ENCODE results near the gene MIXL1.

The MIXL1 gene

DNA sequence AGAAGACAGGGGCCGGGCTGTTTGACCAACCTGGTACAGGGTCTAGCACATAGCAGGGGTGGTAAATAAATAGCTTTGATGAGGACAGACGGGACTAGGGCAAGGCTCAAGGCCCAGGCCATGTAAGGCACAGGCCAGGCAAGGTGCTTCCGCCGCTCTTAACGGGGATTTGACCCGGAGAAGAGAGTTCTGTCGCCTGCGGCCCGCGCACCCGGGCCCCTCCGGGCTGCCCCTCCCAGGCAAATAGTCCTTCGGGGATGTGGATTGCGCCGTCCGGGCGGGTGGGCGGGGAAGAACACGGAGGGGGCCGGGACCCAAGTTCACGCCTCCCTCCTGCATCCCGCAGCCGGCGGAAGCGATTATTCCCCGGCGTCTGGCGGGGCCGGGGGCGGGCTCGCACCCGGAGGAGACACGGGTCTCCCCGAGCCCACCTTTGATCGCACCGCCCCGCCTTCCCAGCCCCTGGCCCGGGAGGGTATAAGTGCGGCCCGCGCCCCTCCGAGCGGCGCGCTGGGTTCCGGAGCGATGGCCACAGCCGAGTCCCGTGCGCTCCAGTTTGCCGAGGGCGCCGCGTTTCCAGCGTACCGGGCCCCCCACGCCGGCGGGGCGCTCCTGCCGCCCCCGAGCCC, at the start of gene MIXL1:
Gene MIXL1 (plus strand): TSS at position 508 of the 629 bp plus-strand sequence. CDS start 18 bp downstream, at position 526.
- Histone ChIP-seq H3K9me3 (ENCODE audit: severe bottlenecking) (no peaks in the 10 kb centered on the region), H3K27ac (no peak within 1 kb of the TSS), H3K36me3 (no peaks in the 10 kb centered on the region), H3K27me3 (ENCODE audit: insufficient read depth, low read depth, severe bottlenecking) (no peaks in the 10 kb centered on the region), H3K4me3 (ENCODE audit: low read depth, low read length) (peak within 1 kb of the TSS; percentile 50)
- peak; percentile 24 for DNase-seq
- no peak for TF ChIP-seq CTCF (IDR thresholded peaks at IDR 0.05; ENCODE audit: low read depth, low read length)

DNA sequence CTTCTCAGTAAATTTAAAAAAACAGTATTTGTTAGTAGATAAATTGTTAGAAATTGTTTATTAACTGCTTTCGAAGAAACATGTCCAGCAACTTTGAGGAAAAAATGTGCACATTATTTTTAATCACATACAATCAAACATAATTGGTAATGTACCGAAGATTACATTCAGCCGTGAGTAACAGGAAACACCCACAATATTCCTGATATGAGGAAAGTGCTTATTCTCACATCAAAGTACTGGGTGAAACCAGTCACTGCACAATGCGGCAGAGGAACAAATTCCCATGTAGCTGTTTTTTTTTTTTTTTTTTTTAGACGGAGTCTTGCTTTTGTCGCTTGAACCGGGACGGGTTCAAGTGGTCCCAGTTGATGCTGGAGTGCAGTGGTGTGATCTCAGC, 46.6 kb upstream of the MIXL1 start:
- Histone ChIP-seq H3K27ac (no peak overlapping the region), H3K9me3 (ENCODE audit: severe bottlenecking) (no peaks in the 10 kb centered on the region), H3K27me3 (ENCODE audit: insufficient read depth, low read depth, severe bottlenecking) (no peaks in the 10 kb centered on the region), H3K36me3 (no peaks in the 10 kb centered on the region), H3K4me3 (ENCODE audit: low read depth, low read length) (no peak overlapping the region)
- DNase-seq: no peak
- no peak for TF ChIP-seq CTCF (IDR thresholded peaks at IDR 0.05; ENCODE audit: low read depth, low read length)

DNA sequence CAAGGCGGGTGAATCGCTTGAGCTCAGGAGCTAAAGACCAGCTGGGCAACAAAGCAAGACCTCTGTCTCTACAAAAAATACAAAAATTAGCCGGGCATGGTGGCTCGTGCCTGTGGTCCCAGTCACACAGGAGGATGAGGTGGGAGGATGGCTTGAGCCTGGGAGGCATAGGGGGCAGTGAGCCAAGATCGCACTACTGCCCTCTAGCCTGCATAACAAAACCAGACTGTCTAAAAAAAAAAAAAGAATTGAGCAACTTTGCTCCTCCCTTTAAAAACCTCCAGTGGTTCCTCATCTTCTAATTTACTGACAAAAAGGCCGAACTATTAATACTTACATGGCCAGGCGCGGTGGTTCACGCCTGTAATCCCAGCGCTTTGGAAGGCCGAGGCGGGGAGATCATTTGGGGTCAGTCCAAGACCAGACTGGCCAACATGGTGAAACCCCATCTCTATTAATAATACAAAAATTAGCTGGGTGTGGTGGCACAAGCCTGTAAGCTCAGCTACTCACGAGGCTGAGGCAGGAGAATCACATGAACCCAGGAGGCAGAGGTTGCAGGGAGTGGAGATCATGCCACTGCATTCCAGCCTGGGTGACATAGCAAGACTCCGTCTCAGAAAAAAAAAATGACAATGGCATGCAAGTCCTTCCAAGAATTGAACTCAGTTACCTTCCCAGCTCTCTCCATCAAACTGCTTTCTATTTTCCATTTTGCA, 41.3 kb upstream of the MIXL1 start:
- no peaks in the 10 kb centered on the region for H3K27me3 ChIP-seq (ENCODE audit: insufficient read depth, low read depth, severe bottlenecking)
- no peak overlapping the region for H3K4me3 ChIP-seq (ENCODE audit: low read depth, low read length)
- no peak for DNase-seq
- H3K27ac ChIP-seq: no peak overlapping the region
- TF ChIP-seq CTCF (IDR thresholded peaks at IDR 0.05; ENCODE audit: low read depth, low read length): 0 out of 2 replicates have a peak, but pooled peaks have one; percentile 6
- H3K36me3 ChIP-seq: no peaks in the 10 kb centered on the region
- H3K9me3 ChIP-seq (ENCODE audit: severe bottlenecking): no peaks in the 10 kb centered on the region

GRCh38 chr1:226185141-226186036, 38.1 kb upstream of the MIXL1 start:
- DNase-seq: no peak
- H3K27ac ChIP-seq: no peak overlapping the region
- no peak for TF ChIP-seq CTCF (IDR thresholded peaks at IDR 0.05; ENCODE audit: low read depth, low read length)

DNA sequence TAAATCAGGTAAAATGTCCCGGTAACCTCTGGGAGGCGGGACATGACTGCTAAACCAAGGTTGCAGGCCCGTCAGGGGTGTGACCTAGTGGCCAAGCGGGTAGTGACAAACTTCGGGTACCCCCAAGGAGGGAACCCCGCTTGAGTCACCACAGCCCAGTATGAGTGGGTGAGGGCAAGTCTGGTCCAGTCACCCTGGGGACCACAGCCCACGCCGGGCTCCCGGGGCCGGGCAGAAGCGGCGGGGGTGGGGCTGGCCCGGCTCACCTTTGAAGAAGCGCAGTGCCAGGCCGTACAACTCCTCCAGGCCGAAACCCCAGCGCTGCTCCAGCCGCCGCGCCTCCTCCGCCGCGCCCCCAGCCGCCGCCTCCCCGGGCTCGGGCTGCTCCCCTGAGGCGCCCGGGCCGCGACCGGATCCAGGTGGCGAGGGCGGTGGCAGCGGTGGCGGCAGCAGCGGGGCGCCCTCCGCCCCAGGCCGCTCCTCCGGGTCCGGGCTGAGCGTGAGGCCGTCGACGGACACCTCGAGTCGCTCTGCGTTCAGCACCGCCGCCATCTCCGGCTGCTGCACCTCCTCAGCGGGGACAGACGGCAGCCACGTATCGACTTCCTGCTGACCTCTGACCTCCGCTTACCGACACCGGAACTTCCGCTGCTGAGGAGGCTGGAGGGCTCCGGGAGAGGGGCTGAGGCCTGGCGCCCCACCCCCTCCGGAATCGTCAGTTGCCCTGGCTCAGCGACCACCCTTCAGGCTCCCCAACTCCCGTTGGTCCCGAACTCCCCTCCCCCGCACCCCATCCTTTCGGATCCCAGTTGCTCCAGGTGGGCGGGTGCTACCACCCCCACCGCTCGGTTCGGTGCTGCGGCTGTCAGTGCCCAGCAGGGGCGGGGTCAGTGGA, 37.1 kb upstream of the MIXL1 start, which contains the start of gene ACBD3:
Gene ACBD3 (minus strand): TSS at position 618 of the 895 bp plus-strand sequence. CDS start 66 bp downstream, at position 552.
- Histone ChIP-seq H3K4me3 (ENCODE audit: low read depth, low read length) (peak within 1 kb of the TSS; percentile 53), H3K27ac (peak within 1 kb of the TSS; percentile 85), H3K36me3 (no peaks in the 10 kb centered on the region), H3K9me3 (ENCODE audit: severe bottlenecking) (no peaks in the 10 kb centered on the region), H3K27me3 (ENCODE audit: insufficient read depth, low read depth, severe bottlenecking) (no peaks in the 10 kb centered on the region)
- no peak for TF ChIP-seq CTCF (IDR thresholded peaks at IDR 0.05; ENCODE audit: low read depth, low read length)
- peak; percentile 74 for DNase-seq

More at GRCh38 chr1:226185141-226186036, 38.1 kb upstream of the MIXL1 start:
- no peaks in the 10 kb centered on the region for H3K9me3 ChIP-seq (ENCODE audit: severe bottlenecking)
- H3K27me3 ChIP-seq (ENCODE audit: insufficient read depth, low read depth, severe bottlenecking): no peaks in the 10 kb centered on the region
- peak overlapping the region; percentile 53 for H3K4me3 ChIP-seq (ENCODE audit: low read depth, low read length)
- H3K36me3 ChIP-seq: no peaks in the 10 kb centered on the region

Measured in WERI-Rb-1 (cell line).